HepG2 (cell line): ENCODE measurements around the gene ABRACL. TPM values are rescaled to one million over a fixed set of nuclear protein-coding genes. Genes with fewer than 3 reads are reported as not detected.

ENCODE experiments used
- ATAC-seq: fragments of 200-7000 bp; cut with Tn5 transposase; 3 replicates; pipeline ENCODE4 v1.9.1; 2020; ENCODE audit warnings: mild to moderate bottlenecking, moderate library complexity
- BruUV-seq: library from RNA; stranded (reverse); fragments of 400-500 nt; replicated peaks from 2 replicates; lab custom pipeline; 2021; lab: Mats Ljungman, UMichigan
- CTCF ChIA-PET: fragments of 300-600 bp; formaldehyde crosslinking; extraction: SDS; loops from one replicate; lab custom pipeline; 2021; ENCODE audit warnings: low total read pairs, inconsistent platforms, low intra/inter-chr PET ratio; lab: Yijun Ruan, JAX
- POLR2A ChIA-PET: fragments of 350-600 bp; sonication (Branson Sonifier 250); formaldehyde crosslinking; loops from one replicate; lab custom pipeline; 2020; ENCODE audit warnings: antibody characterized with exemption, inconsistent platforms; lab: Yijun Ruan, JAX
- DNase-seq: peaks from one replicate; pipeline ENCODE4 v3.0.0-alpha.2; 2015; ENCODE audit warnings: low spot score
- FAIRE-seq: peaks from 3 replicates; lab custom pipeline; 2011; peaks lifted over from hg19 to GRCh38; lab: Jason Lieb, UNC
- H2AFZ ChIP-seq: one replicate; pipeline ENCODE4 v1.6.1; 2011; ENCODE audit warnings: low read length, inconsistent platforms
- H3K27ac ChIP-seq: fragments of 300-600 bp; 3 replicates; pipeline ENCODE4 v1.8.0; 2011; ENCODE audit warnings: mixed run types, mild to moderate bottlenecking, mixed read lengths, low read length, inconsistent platforms; ENCODE audit not compliant: insufficient read depth; ENCODE audit errors: extremely low read length
- H3K27me3 ChIP-seq, 2 experiments: fragments of 200-600 bp in 1 of 2; 2 replicates in 1 of 2; 3 replicates in 1 of 2; pipeline versions ENCODE4 v1.6.0 to v1.8.0; 2011; ENCODE audit warnings: low read length in 2 of 2, mild to moderate bottlenecking in 2 of 2, moderate library complexity in 2 of 2, inconsistent platforms in 1 of 2; ENCODE audit not compliant: insufficient read depth in 2 of 2, control insufficient read depth in 1 of 2
- H3K36me3 ChIP-seq, 2 experiments: fragments of 200-600 bp in 1 of 2; replicated peaks in 1 of 2; 2 replicates in 1 of 2; 3 replicates in 1 of 2; pipeline versions ENCODE4 v1.5.1 to v1.8.0; 2011; ENCODE audit warnings: low read length in 2 of 2, inconsistent platforms in 1 of 2; ENCODE audit not compliant: insufficient read depth in 2 of 2, control insufficient read depth in 1 of 2
- H3K4me1 ChIP-seq: 2 replicates; pipeline ENCODE4 v1.5.1; 2012; ENCODE audit warnings: low read length, inconsistent platforms; ENCODE audit not compliant: insufficient read depth
- H3K4me2 ChIP-seq: 2 replicates; pipeline ENCODE4 v1.6.0; 2011; ENCODE audit warnings: low read depth, low read length, inconsistent platforms
- H3K4me3 ChIP-seq, 3 experiments: fragments of 200-600 bp in 1 of 3; sonication (generic), shearing (Covaris generic) in 1 of 3; replicated peaks in 1 of 3; 2 replicates each; pipeline ENCODE4 v1.5.1; 2011 to 2016; ENCODE audit warnings: low read length in 3 of 3, inconsistent platforms in 2 of 3, low read depth in 2 of 3, mild to moderate bottlenecking in 2 of 3, control low read depth in 1 of 3, mixed read lengths in 1 of 3; ENCODE audit not compliant: insufficient read depth in 1 of 3
- H3K79me2 ChIP-seq: one replicate; pipeline ENCODE4 v1.6.1; 2011; ENCODE audit warnings: low read length, inconsistent platforms; ENCODE audit not compliant: insufficient read depth
- H3K9ac ChIP-seq: 2 replicates; pipeline ENCODE4 v1.6.0; 2011; ENCODE audit warnings: mild to moderate bottlenecking, low read depth, low read length, inconsistent platforms; ENCODE audit not compliant: insufficient read depth
- H3K9me3 ChIP-seq: 2 replicates; pipeline ENCODE4 v1.5.1; 2012; ENCODE audit warnings: mild to moderate bottlenecking, low read length
- H4K20me1 ChIP-seq: 2 replicates; pipeline ENCODE4 v1.6.0; 2011; ENCODE audit warnings: inconsistent platforms, mild to moderate bottlenecking, low read length, moderate library complexity; ENCODE audit not compliant: insufficient read depth
- FOXK1 ChIP-seq: sonication (generic); formaldehyde crosslinking; IDR thresholded peaks from 2 replicates; pipeline ENCODE4 v1.4.0; 2020; ENCODE audit warnings: low read depth, missing genetic modification reagents, borderline replicate concordance
- HHEX ChIP-seq: IDR thresholded peaks from 2 replicates; pipeline ENCODE4 v1.6.1; 2016; ENCODE audit warnings: control low read depth
- HOXD1 ChIP-seq: sonication (generic); formaldehyde crosslinking; IDR thresholded peaks from 2 replicates; pipeline ENCODE4 v1.5.0; 2020; ENCODE audit warnings: missing genetic modification reagents
- MTA3 ChIP-seq: sonication (generic); formaldehyde crosslinking; IDR thresholded peaks from 2 replicates; pipeline ENCODE4 v1.4.0; 2020; ENCODE audit warnings: missing genetic modification reagents
- POGZ ChIP-seq: sonication (generic); formaldehyde crosslinking; IDR thresholded peaks from 2 replicates; pipeline ENCODE4 v1.4.0; 2020; ENCODE audit warnings: mild to moderate bottlenecking, missing genetic modification reagents
- SIX1 ChIP-seq: sonication (generic); formaldehyde crosslinking; IDR thresholded peaks from 2 replicates; pipeline ENCODE4 v1.4.0; 2020; ENCODE audit warnings: missing genetic modification reagents, borderline replicate concordance
- TIGD3 ChIP-seq: sonication (generic); formaldehyde crosslinking; IDR thresholded peaks from 2 replicates; pipeline ENCODE4 v1.5.1; 2020; ENCODE audit warnings: mild to moderate bottlenecking, missing genetic modification reagents, borderline replicate concordance
- ZFP36 ChIP-seq: fragments of 150-350 bp; IDR thresholded peaks from 2 replicates; pipeline ENCODE4 v1.6.1; 2018; ENCODE audit warnings: borderline replicate concordance, low read length, low read depth; ENCODE audit not compliant: partially characterized antibody
- ZFP36L1 ChIP-seq: sonication (generic); formaldehyde crosslinking; IDR thresholded peaks from 2 replicates; pipeline ENCODE4 v1.8.0; 2022; ENCODE audit warnings: mild to moderate bottlenecking, missing genetic modification reagents, moderate library complexity
- ZNF10 ChIP-seq: sonication (generic); formaldehyde crosslinking; IDR thresholded peaks from 2 replicates; pipeline ENCODE4 v1.4.0; 2020; ENCODE audit warnings: mild to moderate bottlenecking, low read depth, missing genetic modification reagents, borderline replicate concordance
- ZNF256 ChIP-seq: sonication (generic); formaldehyde crosslinking; conservative IDR thresholded peaks from 2 replicates; pipeline ENCODE4 v1.4.0; 2020; ENCODE audit warnings: missing genetic modification reagents
- ZNF616 ChIP-seq: sonication (generic); formaldehyde crosslinking; IDR thresholded peaks from 2 replicates; pipeline ENCODE4 v1.5.0; 2020; ENCODE audit warnings: low read depth, mild to moderate bottlenecking, missing genetic modification reagents
- ZSCAN21 ChIP-seq: sonication (generic); formaldehyde crosslinking; IDR thresholded peaks from 2 replicates; pipeline ENCODE4 v1.8.0; 2022; ENCODE audit warnings: mild to moderate bottlenecking, missing genetic modification reagents, moderate library complexity, borderline replicate concordance
- WGBS: methylation state at CpG from one replicate; pipeline ENCODE4 v1.1.6; 2017; ENCODE audit warnings: low lambda C conversion rate; 5-methylcytosine and 5-hydroxymethylcytosine counted together
- in situ Hi-C: cut with HindIII; loops from 2 replicates; pipeline ENCODE4 v1.10.0; 2017; ENCODE audit warnings: low pct_unique_long_range_greater_than_20kb; ENCODE audit not compliant: extremely low pct_ligation_motif_present
- intact Hi-C: fragments of 100-400 bp; cut with micrococcal nuclease; formaldehyde crosslinking; loops from one replicate; pipeline ENCODE4 v1.10.0; 2022; ENCODE audit not compliant: unreplicated experiment
- polyA plus RNA-seq, 8 experiments: library from polyadenylated mRNA; depleted of rRNA in 3 of 8; stranded (reverse) in 7 of 8; unstranded in 1 of 8; fragments of >200 nt; fragmentation: Illumina TruSeq in 4 of 8; extraction: Trizol in 4 of 8; gene quantifications; 2 replicates each; pipeline versions ENCODE4 v1.2.1 to v1.2.3, GENCODE V29; 2011 to 2016; ENCODE audit warnings: low read depth in 4 of 8, missing spikeins in 1 of 8, mixed read lengths in 1 of 8; ENCODE audit not compliant: insufficient read depth in 1 of 8
- total RNA-seq, 5 experiments: library from RNA; depleted of rRNA; stranded (reverse); fragments of >200 nt; fragmentation: Illumina TruSeq; extraction: Trizol; gene quantifications; 2 replicates each; pipeline ENCODE4 v1.2.3, GENCODE V29; 2016; ENCODE audit warnings: low read depth in 1 of 5
- TF ChIP-seq, protein P1 (sequence below): sonication (generic); formaldehyde crosslinking; IDR thresholded peaks from 2 replicates; pipeline ENCODE4 v1.4.0; 2020; ENCODE audit warnings: missing genetic modification reagents
- TF ChIP-seq, protein P2 (sequence below): IDR thresholded peaks from 2 replicates; pipeline ENCODE4 v1.6.1; 2016; ENCODE audit warnings: mild to moderate bottlenecking, missing biosample characterization, missing genetic modification reagents

ABRACL gene
- total and polyA plus RNA-seq, 2 of the 13 experiments (the other 11 are each of a cell fraction or from before 2014, with no cell fraction given) = 1.4 to 5.4 TPM

- no peak for TF ChIP-seq TIGD3 (CRISPR knock-in tag)
Observed at GRCh38 chr6:139073118-139073517, 44.6 kb downstream of the ABRACL start (continued).

DNA sequence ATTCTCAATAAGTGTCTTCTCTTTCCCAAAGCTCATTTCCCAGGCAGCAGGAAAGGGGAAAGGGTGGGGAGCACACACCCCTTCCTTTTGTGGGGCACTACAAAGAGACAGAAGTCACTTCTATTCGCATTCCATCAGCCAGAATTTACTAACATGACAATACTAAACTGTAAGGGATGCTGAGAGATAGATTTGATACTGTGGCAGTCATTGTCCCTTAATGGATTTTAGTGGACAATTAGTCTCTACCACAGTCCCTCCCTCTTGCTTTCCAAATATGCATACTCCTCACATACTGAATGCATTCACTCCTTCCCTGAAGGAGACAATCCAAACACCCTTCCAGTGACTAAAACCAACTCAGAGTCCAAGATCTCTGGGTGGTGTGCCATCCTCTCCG is 50.5 kb downstream of the ABRACL start:
- in situ Hi-C loops = no loop called here
- ChIA-PET POLR2A (no interaction called here), CTCF (no interaction called here)
- BruUV-seq = no TSS peak
- H3K9me3 ChIP-seq = no peaks in the 10 kb centered on the region
- no peak overlapping the region for H3K4me2 ChIP-seq
- H3K79me2 ChIP-seq = no peaks in the 10 kb centered on the region
- no peaks in the 10 kb centered on the region for H3K4me1 ChIP-seq
- H4K20me1 ChIP-seq = no peaks in the 10 kb centered on the region
- no peaks in the 10 kb centered on the region for H3K36me3 ChIP-seq
- H2AFZ ChIP-seq = no peak overlapping the region
- H3K9ac ChIP-seq = no peak overlapping the region
- no peak for FAIRE-seq
- 48% methylated on average over 2 of the region's 2 CpGs for WGBS
- no peak for TF ChIP-seq ZFP36
- TF ChIP-seq ZNF256 (CRISPR knock-in tag) = no peak
- TF ChIP-seq ZNF616 (CRISPR knock-in tag) = no peak
- TF ChIP-seq MTA3 (CRISPR knock-in tag) = no peak
- TF ChIP-seq, protein P1, sequence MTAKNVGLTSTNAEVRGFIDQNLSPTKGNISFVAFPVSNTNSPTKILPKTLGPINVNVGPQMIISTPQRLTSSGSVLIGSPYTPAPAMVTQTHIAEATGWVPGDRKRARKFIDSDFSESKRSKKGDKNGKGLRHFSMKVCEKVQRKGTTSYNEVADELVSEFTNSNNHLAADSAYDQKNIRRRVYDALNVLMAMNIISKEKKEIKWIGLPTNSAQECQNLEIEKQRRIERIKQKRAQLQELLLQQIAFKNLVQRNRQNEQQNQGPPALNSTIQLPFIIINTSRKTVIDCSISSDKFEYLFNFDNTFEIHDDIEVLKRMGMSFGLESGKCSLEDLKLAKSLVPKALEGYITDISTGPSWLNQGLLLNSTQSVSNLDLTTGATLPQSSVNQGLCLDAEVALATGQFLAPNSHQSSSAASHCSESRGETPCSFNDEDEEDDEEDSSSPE (CRISPR knock-in tag) = no peak
- TF ChIP-seq ZNF10 (CRISPR knock-in tag) = no peak
- no peak for TF ChIP-seq SIX1 (CRISPR knock-in tag)
- no peak for TF ChIP-seq ZSCAN21 (CRISPR knock-in tag)
- no peak for TF ChIP-seq HOXD1 (CRISPR knock-in tag)
- TF ChIP-seq HHEX (CRISPR knock-in tag) = no peak
- TF ChIP-seq ZFP36L1 (CRISPR knock-in tag) = no peak
- TF ChIP-seq FOXK1 (CRISPR knock-in tag) = no peak
- TF ChIP-seq, protein P2, sequence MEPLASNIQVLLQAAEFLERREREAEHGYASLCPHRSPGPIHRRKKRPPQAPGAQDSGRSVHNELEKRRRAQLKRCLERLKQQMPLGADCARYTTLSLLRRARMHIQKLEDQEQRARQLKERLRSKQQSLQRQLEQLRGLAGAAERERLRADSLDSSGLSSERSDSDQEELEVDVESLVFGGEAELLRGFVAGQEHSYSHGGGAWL (CRISPR knock-in tag) = no peak
- TF ChIP-seq POGZ (CRISPR knock-in tag) = no peak
- TF ChIP-seq, all 625 proteins: peak for 0
- DNase-seq (no peak), ATAC-seq (no peak)
- intact Hi-C loops = no loop called here
- H3K4me3 ChIP-seq = no peak overlapping the region
- no peak overlapping the region for H3K27ac ChIP-seq
- no peaks in the 10 kb centered on the region; a peak in 2 of 5 replicates for H3K27me3 ChIP-seq
